Cardiac muscle cell (in vitro differentiated cells and primary cell): ENCODE measurements around the gene APP. TPM values are rescaled to one million over a fixed set of nuclear protein-coding genes. Genes with fewer than 3 reads are reported as not detected.
"Not testable (repeated sequence)": the region's sequence is repeated elsewhere in the genome, so short reads cannot be mapped to it uniquely, and the experiment has no call there.

ENCODE experiments used
- DNase-seq, 2 donors: peaks; one replicate each; pipeline versions ENCODE4 v3.0.0 to v3.0.0-alpha.2; 2010 to 2017; ENCODE audit warnings: low read depth in 1 of 2, low spot score in 1 of 2
- H3K27ac ChIP-seq: fragments of 200-600 bp; sonication (generic); 2 replicates; pipeline ENCODE4 v1.5.1; 2016
- H3K27me3 ChIP-seq: fragments of 200-600 bp; sonication (generic); 2 replicates; pipeline ENCODE4 v1.6.0; 2016; ENCODE audit warnings: control low read depth
- H3K36me3 ChIP-seq: fragments of 200-600 bp; sonication (generic); 2 replicates; pipeline ENCODE4 v1.5.1; 2016; ENCODE audit warnings: control low read depth
- H3K4me1 ChIP-seq: fragments of 200-600 bp; sonication (generic); 2 replicates; pipeline ENCODE4 v1.8.1; 2017; ENCODE audit warnings: low read depth, mild to moderate bottlenecking, mixed run types
- H3K4me3 ChIP-seq: fragments of 200-600 bp; sonication (generic); 2 replicates; pipeline ENCODE4 v1.5.1; 2016; ENCODE audit warnings: mild to moderate bottlenecking
- H3K9me3 ChIP-seq: fragments of 200-600 bp; sonication (generic); 2 replicates; pipeline ENCODE4 v1.5.1; 2017; ENCODE audit warnings: low read depth, mild to moderate bottlenecking, control low read depth
- CTCF ChIP-seq: IDR thresholded peaks from 2 replicates; pipeline ENCODE4 v1.5.1; 2012; ENCODE audit warnings: low read depth, mild to moderate bottlenecking, low read length
- polyA plus RNA-seq: library from polyadenylated mRNA; unstranded; fragments of >200 nt; fragmentation: Nextera tagmentation; extraction: Ambion mirVana; gene quantifications from 2 replicates; pipeline ENCODE4 v1.2.1, GENCODE V29; 2016
- total RNA-seq: library from RNA; depleted of rRNA; stranded (reverse); fragments of >200 nt; gene quantifications from 2 replicates; pipeline ENCODE4 v1.2.3, GENCODE V29; 2016

Gene APP
- total and polyA plus RNA-seq, 2 experiments from 2014 or later, result 31.8 to 359 TPM

DNA sequence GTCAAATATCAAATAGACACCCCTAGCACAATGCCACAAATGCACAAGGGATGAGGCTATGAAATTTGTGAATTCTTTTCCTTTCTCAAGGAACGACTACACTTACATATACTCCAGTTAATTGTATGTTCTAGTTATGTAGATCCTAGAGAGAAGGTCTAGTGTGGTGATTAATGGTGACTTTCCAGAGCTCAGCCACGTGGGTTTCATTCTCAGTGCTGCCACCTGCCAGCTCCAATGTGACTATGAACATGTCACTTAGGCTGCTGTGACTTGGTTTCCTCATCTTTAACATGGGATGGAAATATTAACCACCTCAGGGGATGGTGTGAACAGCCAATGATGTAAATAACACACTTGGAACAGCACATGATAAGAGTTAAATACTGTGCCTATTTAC lies 138.3 kb downstream of the APP start:
- DNase-seq, result no peak
- Histone ChIP-seq H3K4me1 (no peaks in the 10 kb centered on the region), H3K27me3 (no peaks in the 10 kb centered on the region), H3K27ac (no peak overlapping the region), H3K9me3 (no peaks in the 10 kb centered on the region), H3K36me3 (no peaks in the 10 kb centered on the region), H3K4me3 (no peak overlapping the region)
- no peak for TF ChIP-seq CTCF

DNA sequence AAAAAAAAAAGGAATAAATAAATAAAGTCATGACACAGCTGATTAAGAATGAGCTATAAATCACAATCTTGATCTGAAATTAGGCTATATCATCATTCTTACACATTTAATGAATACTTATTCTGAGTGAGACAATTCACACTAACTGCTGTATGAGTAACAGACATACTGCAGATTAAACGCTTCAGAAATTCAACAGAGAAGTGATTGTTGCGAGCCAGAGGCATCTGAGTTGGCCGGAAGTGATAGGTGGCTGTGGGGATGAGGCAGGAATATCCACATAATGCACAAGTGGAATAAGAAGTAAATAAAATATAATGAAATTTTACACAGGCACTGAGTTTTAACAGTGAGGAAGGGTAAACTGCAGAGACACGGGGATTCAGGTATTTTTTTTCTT lies 142.4 kb downstream of the APP start:
- Histone ChIP-seq H3K4me3 (no peak overlapping the region), H3K36me3 (no peaks in the 10 kb centered on the region), H3K4me1 (no peaks in the 10 kb centered on the region), H3K9me3 (no peaks in the 10 kb centered on the region), H3K27ac (no peak overlapping the region), H3K27me3 (no peaks in the 10 kb centered on the region)
- no peak for DNase-seq
- no peak for TF ChIP-seq CTCF

- H3K9me3 ChIP-seq, result no peaks in the 10 kb centered on the region
- DNase-seq, result no peak
- H3K27ac ChIP-seq, result no peak overlapping the region
- no peaks in the 10 kb centered on the region for H3K36me3 ChIP-seq
- no peaks in the 10 kb centered on the region for H3K4me1 ChIP-seq
- no peak overlapping the region for H3K4me3 ChIP-seq
- H3K27me3 ChIP-seq, result no peaks in the 10 kb centered on the region
- TF ChIP-seq CTCF, result no peak
These were observed 142.9 kb downstream of the APP start for GRCh38 chr21:26027696-26028095.

- Histone ChIP-seq H3K4me3 (no peak overlapping the region), H3K36me3 (peaks cover 6% of the 10 kb centered on the region), H3K27me3 (no peaks in the 10 kb centered on the region), H3K4me1 (no peaks in the 10 kb centered on the region), H3K9me3 (no peaks in the 10 kb centered on the region), H3K27ac (no peak overlapping the region)
- TF ChIP-seq CTCF, result no peak
- DNase-seq, result no peak
These were observed 144.7 kb downstream of the APP start for GRCh38 chr21:26025536-26026512.

DNA sequence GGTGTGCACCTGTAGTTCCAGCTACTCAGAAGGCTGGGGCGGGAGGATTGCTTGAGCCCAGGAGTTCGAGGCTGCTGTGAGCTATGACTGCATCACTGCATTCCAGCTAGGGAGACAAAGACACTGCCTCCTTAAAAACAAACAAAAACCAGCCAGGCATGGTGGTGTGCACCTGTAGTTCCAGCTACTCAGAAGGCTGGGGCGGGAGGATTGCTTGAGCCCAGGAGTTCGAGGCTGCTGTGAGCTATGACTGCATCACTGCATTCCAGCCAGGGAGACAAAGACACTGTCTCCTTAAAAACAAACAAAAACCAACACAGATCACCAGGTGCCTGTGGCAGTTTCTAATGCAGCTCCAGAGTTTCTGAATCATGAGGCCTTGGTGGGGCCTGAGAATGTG lies 147.2 kb downstream of the APP start:
- not testable (repeated sequence) for H3K9me3 ChIP-seq, H3K27me3 ChIP-seq, H3K4me3 ChIP-seq, H3K4me1 ChIP-seq, DNase-seq, H3K27ac ChIP-seq
- peaks cover 11% of the 10 kb centered on the region for H3K36me3 ChIP-seq

GRCh38 chr21:26022598-26023337 lies 147.8 kb downstream of the APP start:
- H3K27me3 ChIP-seq, H3K27ac ChIP-seq, DNase-seq, H3K9me3 ChIP-seq, H3K4me1 ChIP-seq, H3K4me3 ChIP-seq: not testable (repeated sequence)
- peaks cover 11% of the 10 kb centered on the region for H3K36me3 ChIP-seq
